B cell (primary cell): ENCODE results near the gene TBC1D17. TPM values are rescaled to one million over a fixed set of nuclear protein-coding genes. Genes with fewer than 3 reads are reported as not detected.
A peak's percentile ranks its signal among the peaks of the same experiment; 100 is the strongest.

Experiments used
- ATAC-seq: fragments of 200-7000 bp; cut with Tn5 transposase; one replicate; pipeline ENCODE4 v1.10.0; 2021; ENCODE audit warnings: low read depth, mild to moderate bottlenecking, moderate number of reproducible peaks, moderate library complexity
- CTCF ChIA-PET: fragments of 350-600 bp; sonication (Branson Sonifier 250); formaldehyde crosslinking; loops from one replicate; lab custom pipeline; 2021; ENCODE audit warnings: antibody characterized with exemption, inconsistent platforms; lab: Charles Lee
- POLR2A ChIA-PET: fragments of 350-600 bp; sonication (Branson Sonifier 250); formaldehyde crosslinking; loops from one replicate; lab custom pipeline; 2021; ENCODE audit warnings: antibody characterized with exemption; lab: Charles Lee
- DNase-seq: peaks from one replicate; pipeline ENCODE4 v3.0.0; 2013
- H2AFZ ChIP-seq: 2 replicates; pipeline ENCODE4 v1.6.1; 2012; ENCODE audit warnings: mild to moderate bottlenecking, low read depth, low read length; ENCODE audit not compliant: insufficient read depth, poor library complexity, severe bottlenecking
- H3K27ac ChIP-seq, 2 donors: 1 replicate in 1 of 2; 2 replicates in 1 of 2; pipeline ENCODE4 v1.5.1; 2012 to 2013; ENCODE audit warnings: low read length in 2 of 2, mild to moderate bottlenecking in 2 of 2, moderate library complexity in 1 of 2
- H3K27me3 ChIP-seq, 4 experiments: fragments of 200-600 bp in 1 of 4; sonication (generic) in 1 of 4; replicated peaks in 1 of 4; 1 replicate in 2 of 4; 2 replicates in 2 of 4; pipeline versions ENCODE4 v1.6.1 to v1.7.0; 2013 to 2016; ENCODE audit warnings: low read length in 3 of 4, mild to moderate bottlenecking in 2 of 4, mixed read lengths in 1 of 4, moderate library complexity in 1 of 4; ENCODE audit not compliant: insufficient read depth in 4 of 4, control insufficient read depth in 3 of 4; ENCODE audit errors: control extremely low read depth in 1 of 4
- H3K36me3 ChIP-seq, 2 experiments: replicated peaks in 1 of 2; 1 replicate in 1 of 2; 2 replicates in 1 of 2; pipeline versions ENCODE4 v1.6.1 to v1.7.1; 2013; ENCODE audit warnings: low read length in 1 of 2; ENCODE audit not compliant: insufficient read depth in 2 of 2, control insufficient read depth in 1 of 2; ENCODE audit errors: control extremely low read depth in 1 of 2, extremely low read depth in 1 of 2
- H3K4me1 ChIP-seq, 2 donors: fragments of 200-600 bp in 1 of 2; sonication (generic) in 1 of 2; 1 replicate in 1 of 2; 2 replicates in 1 of 2; pipeline versions ENCODE4 v1.5.1 to v1.6.1; 2013 to 2017; ENCODE audit warnings: low read length in 2 of 2; ENCODE audit not compliant: control insufficient read depth in 2 of 2, insufficient read depth in 2 of 2
- H3K4me2 ChIP-seq: replicated peaks from 2 replicates; pipeline ENCODE3; 2012; ENCODE audit warnings: mild to moderate bottlenecking, low read depth, low read length; ENCODE audit not compliant: poor library complexity, severe bottlenecking
- H3K4me3 ChIP-seq, 5 experiments: fragments of 200-600 bp in 1 of 5; sonication (generic) in 1 of 5; 1 replicate in 3 of 5; 2 replicates in 2 of 5; pipeline versions ENCODE4 v1.5.1 to v1.7.0; 2011 to 2016; ENCODE audit warnings: low read length in 4 of 5, mild to moderate bottlenecking in 4 of 5, low read depth in 2 of 5, control low read depth in 1 of 5, moderate library complexity in 1 of 5; ENCODE audit not compliant: insufficient read depth in 1 of 5; ENCODE audit errors: control extremely low read depth in 1 of 5, extremely low read depth in 1 of 5
- H3K79me2 ChIP-seq: fragments of 200-600 bp; sonication (generic); one replicate; pipeline ENCODE4 v1.6.0; 2016; ENCODE audit warnings: low read length; ENCODE audit not compliant: control insufficient read depth, insufficient read depth
- H3K9ac ChIP-seq: fragments of 200-600 bp; sonication (generic); 2 replicates; pipeline ENCODE4 v1.6.1; 2017; ENCODE audit warnings: mild to moderate bottlenecking, low read length, moderate library complexity
- H3K9me3 ChIP-seq, 3 donors: one replicate each; pipeline versions ENCODE4 v1.6.1 to v1.7.1; 2013; ENCODE audit warnings: low read length in 2 of 3; ENCODE audit not compliant: control insufficient read depth in 2 of 3, insufficient read depth in 1 of 3; ENCODE audit errors: control extremely low read depth in 1 of 3
- H4K20me1 ChIP-seq: 2 replicates; pipeline ENCODE4 v1.6.0; 2012; ENCODE audit warnings: mild to moderate bottlenecking, low read length; ENCODE audit not compliant: insufficient read depth, control insufficient read depth, poor library complexity, severe bottlenecking
- H3K27ac Mint-ChIP-seq: one replicate; pipeline ENCODE4 v1.8.0; 2021; ENCODE audit warnings: mixed read lengths
- H3K27me3 Mint-ChIP-seq: one replicate; pipeline ENCODE4 v1.8.0; 2021; ENCODE audit warnings: mixed read lengths
- H3K4me1 Mint-ChIP-seq: one replicate; pipeline ENCODE4 v1.8.0; 2021; ENCODE audit warnings: mixed read lengths
- H3K4me3 Mint-ChIP-seq: one replicate; pipeline ENCODE4 v1.8.0; 2021; ENCODE audit warnings: mixed read lengths
- H3K9me3 Mint-ChIP-seq: one replicate; pipeline ENCODE4 v1.8.0; 2022; ENCODE audit warnings: mixed read lengths; ENCODE audit not compliant: insufficient read depth
- CTCF ChIP-seq: fragments of 200-600 bp; IDR thresholded peaks from one replicate; pipeline ENCODE4 v1.8.0; 2022; ENCODE audit warnings: antibody characterized with exemption, mild to moderate bottlenecking
- EZH2 ChIP-seq: IDR thresholded peaks from 2 replicates; pipeline ENCODE4 v1.6.1; 2012; ENCODE audit warnings: borderline replicate concordance, low read depth, mild to moderate bottlenecking, moderate library complexity, low read length; ENCODE audit not compliant: insufficient read depth, poor library complexity, severe bottlenecking
- WGBS: methylation state at CpG from one replicate; pipeline ENCODE4 v1.1.5; 2013; ENCODE audit warnings: missing lambda C conversion rate; ENCODE audit not compliant: insufficient coverage; 5-methylcytosine and 5-hydroxymethylcytosine counted together
- intact Hi-C: fragments of 100-400 bp; cut with micrococcal nuclease; formaldehyde crosslinking; loops from one replicate; pipeline ENCODE4 v1.10.0; 2022
- polyA plus RNA-seq: library from polyadenylated mRNA; depleted of rRNA; stranded (reverse); fragments of >200 nt; gene quantifications from 2 replicates; pipeline ENCODE4 v1.2.3, GENCODE V29; 2012
- total RNA-seq, 2 donors: library from RNA; stranded (reverse); fragments of 120-200 nt in 1 of 2; gene quantifications; 1 replicate in 1 of 2; 2 replicates in 1 of 2; pipeline versions ENCODE4 v1.2.3 to v1.2.4, GENCODE V29; 2013 to 2022

TBC1D17 gene
- total and polyA plus RNA-seq, 2 donors (not counting 1 experiment from before 2014, with no cell fraction given), result 85.7 to 98.7 TPM

- Mint-ChIP-seq H3K4me1 (peaks cover 28% of the 10 kb centered on the region), H3K27me3 (no peaks in the 10 kb centered on the region), H3K27ac (no peak overlapping the region), H3K4me3 (peak overlapping the region; percentile 62), H3K9me3 (no peaks in the 10 kb centered on the region)
- Histone ChIP-seq H3K9me3 (peaks cover 0 to 18% (median 0%) of the 10 kb centered on the region in 3 donors), H4K20me1 (no peaks in the 10 kb centered on the region), H3K36me3 (peaks cover 0 to 3% of the 10 kb centered on the region in 2 experiments), H3K27ac (no peak overlapping the region), H2AFZ (no peak overlapping the region), H3K4me2 (no peak overlapping the region), H3K4me1 (peaks cover 27 to 38% of the 10 kb centered on the region in 2 donors), H3K79me2 (peaks cover 27% of the 10 kb centered on the region), H3K9ac (no peak overlapping the region), H3K4me3 (no peak overlapping the region), H3K27me3 (no peaks in the 10 kb centered on the region)
- DNase-seq, result no peak
- intact Hi-C loops, result no loop called here
- CTCF ChIA-PET, result no interaction called here
- WGBS, result 94% methylated on average over 16 of the region's 27 CpGs
- ATAC-seq, result no peak
- TF ChIP-seq CTCF, result no peak
- no peak for TF ChIP-seq EZH2
- POLR2A ChIA-PET, result interaction anchor here (0.5 to 0.6 kb wide), 2 partner anchors 56 to 64 kb away, joined by 3 to 4 read pairs; no protein-coding TSS in a partner anchor
These were observed 5.0 kb upstream of the TBC1D17 start for GRCh38 chr19:49872245-49873128.

GRCh38 chr19:49873129-49873521, 4.4 kb upstream of the TBC1D17 start:
- peaks cover 28 to 33% of the 10 kb centered on the region in 2 donors for H3K4me1 ChIP-seq
- peaks cover 2% of the 10 kb centered on the region for H4K20me1 ChIP-seq
- 94% methylated on average over 24 of the region's 29 CpGs for WGBS
- ATAC-seq (no peak), DNase-seq (no peak)
- peaks cover 0 to 11% (median 0%) of the 10 kb centered on the region in 3 donors for H3K9me3 ChIP-seq
- ChIA-PET CTCF (no interaction called here), POLR2A (no interaction called here)
- H3K4me3 Mint-ChIP-seq, result no peak overlapping the region
- H3K36me3 ChIP-seq, result peaks cover 0 to 3% of the 10 kb centered on the region in 2 experiments
- no peaks in the 10 kb centered on the region for H3K27me3 ChIP-seq
- no peaks in the 10 kb centered on the region for H3K27me3 Mint-ChIP-seq
- no peak overlapping the region for H3K4me3 ChIP-seq
- TF ChIP-seq EZH2 (no peak), CTCF (no peak)
- H3K9ac ChIP-seq, result no peak overlapping the region
- no peak overlapping the region for H3K27ac ChIP-seq
- no peak overlapping the region for H2AFZ ChIP-seq
- no peaks in the 10 kb centered on the region for H3K9me3 Mint-ChIP-seq
- intact Hi-C loops, result no loop called here
- H3K79me2 ChIP-seq, result peaks cover 30% of the 10 kb centered on the region
- no peak overlapping the region for H3K27ac Mint-ChIP-seq
- H3K4me1 Mint-ChIP-seq, result peaks cover 27% of the 10 kb centered on the region
- H3K4me2 ChIP-seq, result no peak overlapping the region
